ENCODE results near the gene PLA2G2F.

The PLA2G2F gene

DNA sequence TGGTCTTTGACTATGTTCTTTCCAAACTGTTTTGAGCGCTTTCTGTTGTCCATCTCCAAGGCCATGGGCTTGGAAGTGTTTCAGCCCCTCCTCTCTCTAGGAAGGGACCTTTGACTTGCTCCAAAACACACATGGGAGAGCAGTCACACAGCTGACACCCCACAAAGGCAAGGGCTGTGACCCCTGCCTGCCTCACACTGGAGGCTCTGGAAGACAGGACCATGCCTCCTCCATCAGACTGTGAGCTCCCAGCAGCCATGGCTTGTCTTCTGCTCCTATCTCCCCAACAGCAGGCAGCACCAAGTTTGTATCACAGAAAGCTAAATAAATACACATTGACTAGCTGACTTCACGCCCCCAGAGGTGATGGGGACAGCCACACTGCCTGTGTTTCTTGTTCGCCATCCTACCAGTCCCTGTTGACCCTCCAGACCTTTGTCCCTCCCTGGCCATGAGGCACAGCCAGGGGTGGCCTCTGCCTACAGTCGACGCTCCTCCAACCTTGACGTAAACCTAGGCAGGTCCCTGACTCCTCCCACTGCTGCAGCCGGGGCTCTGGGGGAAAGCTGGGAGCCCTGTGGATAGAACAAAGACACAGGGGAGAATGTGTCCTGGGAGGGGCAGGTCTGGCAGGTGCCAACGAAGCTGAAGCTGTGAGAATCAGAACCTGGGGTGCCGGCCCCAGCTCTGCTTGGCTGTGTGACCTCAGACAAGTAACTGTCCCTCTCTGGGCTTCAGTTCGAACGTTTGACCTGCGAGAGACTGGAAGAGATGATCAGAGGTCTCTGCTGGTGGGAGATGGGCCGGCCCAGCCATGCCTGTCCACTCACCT, 4.8 kb downstream of the PLA2G2F start:
- no peak for DNase-seq

DNA sequence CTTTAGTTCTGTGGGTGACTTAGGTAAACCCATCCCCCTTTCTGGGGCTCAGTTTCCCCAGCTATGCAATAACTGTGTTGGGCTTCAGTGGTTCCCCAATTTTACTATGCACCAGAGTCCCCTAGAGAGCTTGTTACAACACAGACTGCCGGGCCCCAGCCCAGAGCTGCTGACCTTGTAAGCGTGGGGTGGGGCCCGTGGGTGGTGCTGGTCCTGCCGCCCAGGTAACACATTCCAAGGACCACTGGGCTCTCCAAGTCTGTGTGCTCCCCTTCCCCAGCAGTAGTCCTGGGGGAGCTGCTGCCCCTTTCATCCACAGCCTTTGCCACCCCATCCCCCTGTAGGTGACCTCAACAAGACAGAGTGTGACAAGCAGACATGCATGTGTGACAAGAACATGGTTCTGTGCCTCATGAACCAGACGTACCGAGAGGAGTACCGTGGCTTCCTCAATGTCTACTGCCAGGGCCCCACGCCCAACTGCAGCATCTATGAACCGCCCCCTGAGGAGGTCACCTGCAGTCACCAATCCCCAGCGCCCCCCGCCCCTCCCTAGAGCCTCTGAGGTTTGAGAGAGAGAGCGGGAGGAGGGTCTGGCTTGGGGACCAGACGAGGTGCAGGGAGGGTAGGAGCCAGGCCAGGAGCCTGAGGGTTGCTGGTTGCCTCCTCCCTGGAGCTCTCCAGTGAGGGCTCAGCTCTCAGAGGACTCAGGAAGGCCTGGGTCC, 8.9 kb downstream of the PLA2G2F start:
- DNase-seq: no peak

DNA sequence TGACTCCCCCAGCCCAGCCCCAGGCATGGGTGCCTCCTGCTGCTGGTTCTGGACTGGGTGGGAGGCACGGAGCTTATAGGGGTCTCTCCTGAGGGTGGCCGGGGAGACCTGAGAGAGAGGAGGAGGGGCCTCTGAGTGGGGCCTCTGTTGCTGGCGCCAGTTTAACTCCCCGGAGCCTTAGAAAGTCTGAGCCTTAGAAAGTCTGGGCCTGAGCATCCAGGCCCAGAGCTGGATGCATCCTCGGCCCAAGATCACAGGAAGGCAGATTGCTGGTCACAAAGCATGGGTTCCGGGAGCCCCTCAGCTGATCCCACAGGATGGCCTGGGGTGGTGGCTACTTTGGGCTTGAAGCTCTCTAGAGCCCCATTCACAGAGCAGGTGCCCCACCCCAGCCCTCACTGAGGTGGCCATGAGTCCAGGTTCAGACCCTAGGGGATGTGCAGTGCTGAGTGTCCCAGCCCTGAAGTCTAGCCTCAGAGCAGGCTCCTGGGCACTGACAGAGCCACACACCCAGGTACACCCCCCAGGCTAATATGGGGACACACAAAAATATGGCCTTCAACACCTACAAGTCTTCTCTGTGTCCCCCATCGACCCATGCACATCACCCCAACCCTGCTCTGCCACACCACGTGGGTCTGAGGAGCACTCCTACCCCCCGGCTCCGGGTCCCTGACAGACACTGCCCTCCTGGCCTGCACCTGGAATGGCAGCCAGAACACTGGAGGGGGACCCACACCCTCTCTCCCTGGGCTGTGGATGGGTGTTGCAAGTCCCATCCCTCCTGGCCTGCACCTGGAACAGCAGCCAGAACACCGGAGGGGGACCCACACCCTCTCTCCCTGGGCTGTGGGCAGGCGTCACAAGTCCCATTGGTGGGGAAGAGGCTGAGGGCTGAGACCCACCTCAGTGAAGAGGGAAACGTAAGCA, 9.7 kb downstream of the PLA2G2F start:
- DNase-seq: no peak

DNA sequence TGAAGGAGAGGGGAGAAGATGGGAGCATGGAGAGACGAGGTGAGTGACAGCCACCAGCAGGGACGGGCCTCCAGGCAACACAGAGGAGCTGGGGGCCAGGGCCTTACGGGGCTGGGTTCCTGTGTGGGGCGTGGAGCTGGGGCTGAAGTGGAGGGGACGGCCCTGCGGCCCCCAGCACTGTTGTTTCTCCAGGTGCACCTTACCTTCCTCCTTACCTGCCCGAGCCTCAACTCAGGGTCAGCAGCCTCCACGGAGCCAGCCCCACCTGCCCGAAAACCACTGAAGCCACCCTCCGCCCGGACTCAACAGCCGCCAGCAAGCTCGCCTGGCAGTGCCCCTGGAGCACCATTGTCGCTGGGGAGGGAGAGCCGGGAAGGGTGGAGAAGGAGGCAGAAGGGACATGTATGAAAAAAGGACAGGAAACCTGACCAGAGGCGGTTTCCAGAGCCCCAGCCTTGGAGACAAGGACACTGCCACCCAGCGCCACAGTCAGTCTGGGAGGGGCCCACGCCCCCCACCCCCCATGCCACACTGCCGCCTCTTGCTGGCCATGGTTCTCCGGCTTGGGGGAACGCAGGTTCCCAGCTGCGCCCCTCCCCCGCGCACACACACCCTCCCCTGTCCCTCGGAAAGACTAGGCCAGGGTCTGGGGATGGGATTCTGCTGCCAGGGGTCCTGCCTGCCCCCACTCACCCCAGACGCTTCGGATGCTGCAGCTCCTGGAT, 10.6 kb downstream of the PLA2G2F start:
- DNase-seq: no peak

DNA sequence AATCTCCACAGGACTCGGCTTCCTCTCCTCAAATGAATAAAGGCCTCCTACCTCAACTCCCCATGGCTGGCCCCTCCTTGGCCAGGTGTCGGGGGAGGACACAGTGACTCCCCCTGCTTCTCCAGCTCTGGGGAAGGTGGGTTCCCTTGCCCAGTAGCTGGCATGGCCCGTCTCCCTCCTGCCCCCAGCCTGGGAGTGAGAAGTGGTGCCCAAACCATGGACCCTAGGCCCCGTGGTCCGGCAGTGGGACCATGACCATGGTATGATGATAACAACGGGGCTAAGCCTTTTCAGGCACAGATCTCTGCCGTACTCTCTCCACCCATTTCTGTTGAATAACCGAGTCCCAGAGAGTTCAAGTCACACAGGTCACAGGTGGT, 11.2 kb downstream of the PLA2G2F start:
- DNase-seq: no peak

DNA sequence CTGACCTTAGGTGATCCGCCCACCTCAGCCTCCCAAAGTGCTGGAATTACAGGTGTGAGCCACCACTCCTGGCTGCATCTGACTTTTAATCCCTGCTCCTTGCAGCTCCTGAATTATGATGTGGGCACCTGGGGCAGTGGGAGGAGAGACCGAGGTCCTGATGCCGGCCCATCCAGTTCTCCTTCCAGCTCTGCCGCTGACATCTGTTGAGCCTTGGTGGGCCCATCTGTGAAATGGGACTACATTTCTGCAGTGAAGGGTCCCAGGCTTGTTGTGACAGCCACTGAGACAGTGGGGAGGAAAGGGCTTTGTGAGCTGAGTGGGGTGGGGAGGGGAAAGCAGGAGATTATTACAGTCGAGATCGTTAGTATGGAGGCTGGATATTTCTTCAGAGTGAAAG, 11.8 kb downstream of the PLA2G2F start:
- no peak for DNase-seq

DNA sequence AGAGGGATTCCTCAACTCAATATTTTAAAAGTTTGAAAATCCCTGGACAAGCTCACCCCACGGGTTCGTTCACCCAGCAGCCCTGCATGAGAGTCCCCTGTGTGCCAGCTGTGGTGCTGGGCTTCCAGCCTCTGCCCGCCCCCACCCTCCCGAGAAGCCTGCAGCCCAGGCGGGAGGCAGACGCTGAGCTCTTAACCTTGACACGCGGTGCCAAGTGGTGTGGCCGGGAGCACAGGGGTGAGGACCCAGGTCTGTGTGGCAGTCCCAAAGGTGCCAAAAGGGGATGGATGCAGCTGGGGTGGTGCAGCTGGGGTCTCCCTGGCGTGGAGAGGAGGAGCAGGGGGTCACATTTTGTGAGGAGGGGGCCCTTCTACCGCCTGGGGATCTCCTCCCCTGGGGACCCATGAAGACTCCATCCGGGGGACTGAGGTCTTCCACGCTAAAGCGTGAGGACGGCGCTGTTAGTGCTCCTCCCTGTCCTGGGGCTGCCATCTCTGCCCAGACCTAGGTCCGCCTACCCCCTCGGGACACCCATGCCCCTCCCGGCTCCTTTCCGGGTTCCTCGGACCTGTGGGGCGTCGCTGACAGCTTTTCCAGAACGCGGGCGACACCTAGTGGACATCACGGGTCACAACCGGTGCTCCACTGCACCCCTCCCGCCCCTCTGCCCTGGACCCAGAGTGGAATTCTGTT, 12.9 kb downstream of the PLA2G2F start:
- DNase-seq: peak; percentile 79

DNA sequence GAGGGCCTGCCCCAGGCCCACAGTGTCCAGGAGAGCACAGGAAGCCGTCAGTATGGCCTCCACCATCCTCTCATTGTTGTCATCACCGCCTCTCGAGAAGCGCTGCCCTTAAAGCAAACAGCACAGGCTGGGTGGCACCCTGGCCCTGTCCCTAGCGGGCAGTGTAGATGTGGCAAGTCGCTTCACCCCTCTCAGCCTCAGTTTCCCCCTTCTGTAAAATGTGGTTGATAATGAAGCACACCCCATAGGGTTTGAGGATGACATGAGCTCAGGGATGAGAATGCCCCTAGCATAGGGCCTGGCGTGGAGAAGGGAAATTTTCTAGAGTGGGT, 13.4 kb downstream of the PLA2G2F start:
- no peak for DNase-seq

DNA sequence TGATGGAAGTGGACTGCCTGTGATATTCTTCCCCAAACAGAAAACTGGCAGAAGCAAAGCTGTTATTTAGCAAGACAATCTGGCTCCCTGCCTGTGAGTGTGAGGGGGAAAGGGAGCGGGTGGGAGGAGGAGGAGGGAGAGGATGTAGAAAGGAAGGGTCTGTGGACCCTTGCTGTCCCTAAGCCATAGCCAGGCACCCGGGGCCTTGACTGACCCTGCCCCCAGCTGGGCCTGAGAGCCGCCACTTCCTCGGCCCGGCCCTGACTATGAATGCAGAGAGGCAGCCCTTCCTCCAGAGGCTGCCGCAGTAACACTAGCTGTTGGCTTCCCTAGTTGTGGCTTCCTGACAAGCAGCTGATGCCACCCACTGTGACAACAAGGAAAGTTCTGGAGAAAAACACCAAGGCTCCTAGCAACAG, 13.9 kb downstream of the PLA2G2F start:
- DNase-seq: no peak

DNA sequence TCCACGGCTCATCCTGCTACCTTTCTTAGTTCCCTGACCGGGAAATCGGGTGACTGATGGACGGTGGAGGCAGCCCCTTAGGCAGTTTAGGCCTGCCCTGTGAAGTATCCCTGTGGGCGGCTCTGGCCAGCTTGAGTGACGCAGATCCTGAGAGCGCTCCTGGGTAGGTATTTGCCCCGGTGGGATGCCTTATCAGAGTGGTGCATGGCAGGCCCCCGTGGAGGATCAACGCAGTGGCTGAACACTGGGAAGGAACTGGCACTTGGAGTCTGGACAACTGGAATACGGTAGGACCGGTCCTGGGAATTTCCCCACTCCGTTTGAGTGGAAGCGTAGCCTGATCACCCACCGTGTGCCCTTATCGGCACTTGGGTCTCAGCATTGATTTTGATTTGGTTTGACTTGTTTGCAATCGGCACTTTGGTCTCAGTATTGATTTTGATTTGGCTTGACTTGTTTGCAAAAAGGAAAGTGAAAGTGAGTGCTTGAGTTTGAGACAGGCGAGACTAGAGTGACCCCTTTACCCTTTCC, 15.2 kb downstream of the PLA2G2F start:
- no peak for DNase-seq

DNA sequence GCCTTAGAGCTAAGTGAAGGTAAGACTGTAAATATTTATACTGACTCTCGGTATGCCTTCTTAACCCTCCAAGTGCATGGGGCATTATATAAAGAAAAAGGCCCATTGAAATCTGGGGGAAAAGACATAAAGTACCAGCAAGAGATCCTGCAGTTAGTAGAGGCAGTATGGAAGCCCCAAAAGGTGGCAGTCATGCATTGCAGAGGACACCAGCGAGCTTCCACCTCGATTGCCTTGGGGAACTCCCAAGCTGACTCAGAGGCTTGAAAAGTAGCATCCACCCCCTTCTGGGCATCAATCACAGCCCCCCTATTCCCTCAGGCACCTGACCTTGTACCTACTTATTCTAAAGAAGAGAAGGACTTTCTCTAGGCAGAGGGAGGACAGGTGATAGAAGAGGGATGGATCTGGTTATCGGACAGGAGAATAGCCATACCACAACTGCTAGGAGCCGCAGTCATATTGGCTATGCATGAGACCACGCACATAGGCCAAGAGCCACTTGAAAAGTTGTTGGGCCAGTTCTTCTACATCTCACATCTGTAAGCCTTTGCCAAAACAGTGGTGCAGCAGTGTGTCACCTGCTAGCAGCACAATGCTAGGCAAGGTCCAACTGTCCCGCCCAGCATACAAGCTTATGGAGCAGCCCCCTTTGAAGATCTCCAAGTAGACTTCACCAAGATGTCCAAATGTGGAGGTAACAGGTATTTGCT, 19.4 kb downstream of the PLA2G2F start:
- no peak for DNase-seq

DNA sequence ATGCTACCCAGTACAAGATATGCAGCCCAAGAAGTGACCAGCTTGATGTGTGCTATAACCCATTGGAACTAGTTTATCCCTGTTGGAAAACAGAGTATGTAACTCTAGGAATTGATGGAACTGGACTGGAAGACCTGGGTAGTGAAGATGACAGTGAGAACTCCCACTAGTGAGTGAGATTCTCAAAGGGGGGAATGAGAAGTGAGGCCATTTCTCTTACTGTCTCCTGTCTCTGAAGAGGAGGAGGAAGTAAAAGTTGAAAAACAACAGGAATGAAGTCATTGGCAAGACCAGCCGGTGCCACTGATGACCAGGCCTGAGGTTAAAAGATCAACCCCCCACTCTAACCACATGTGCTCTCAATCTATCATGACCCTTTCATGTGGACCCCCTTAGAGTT, 20.9 kb downstream of the PLA2G2F start:
- no peak for DNase-seq

DNA sequence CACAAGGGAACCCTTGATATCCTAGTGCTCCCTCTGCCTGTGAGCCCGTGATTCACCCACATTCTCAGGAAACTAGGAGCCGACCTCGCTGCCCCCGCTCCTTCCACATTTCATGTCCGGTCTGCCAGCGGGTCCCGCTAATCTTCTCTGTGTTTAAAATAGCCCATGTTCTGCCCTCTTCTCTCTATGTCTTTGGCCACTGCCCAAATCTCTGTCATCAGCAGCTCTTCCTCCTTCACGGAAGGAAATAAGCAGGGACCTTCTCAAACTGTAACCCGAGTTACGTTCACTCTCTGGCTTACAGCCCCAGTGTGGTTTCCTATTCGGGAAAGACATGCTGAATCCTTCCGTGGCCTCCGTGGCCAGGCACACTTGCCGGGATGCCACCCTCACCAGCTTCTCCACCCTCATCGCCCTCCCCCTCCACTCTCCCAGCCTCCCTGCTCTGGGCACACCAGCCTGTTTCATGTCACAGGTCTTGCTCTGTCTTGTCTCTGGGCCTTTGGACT, 25.6 kb downstream of the PLA2G2F start:
- no peak for DNase-seq

DNA sequence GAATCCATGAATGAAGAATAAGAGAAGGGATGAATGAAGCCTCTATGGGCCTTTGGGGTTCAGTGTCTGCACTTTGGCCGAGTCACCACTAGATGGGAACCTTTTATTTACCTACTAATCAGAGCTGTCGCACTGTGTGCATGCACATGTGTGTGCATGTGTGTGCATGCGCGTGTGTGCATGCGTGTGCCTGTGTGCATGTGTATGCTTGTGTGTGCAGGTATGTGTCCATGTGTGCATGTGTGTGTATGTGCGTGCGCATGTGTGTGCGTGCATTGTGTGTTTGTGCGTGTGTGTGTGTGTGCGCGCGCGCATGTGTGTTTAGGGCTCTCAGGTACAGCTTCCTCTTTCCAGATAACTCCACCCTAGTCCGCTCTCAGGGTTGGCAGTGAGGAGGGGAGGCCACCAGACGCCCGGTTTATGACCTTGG, 26.4 kb downstream of the PLA2G2F start:
- no peak for DNase-seq

DNA sequence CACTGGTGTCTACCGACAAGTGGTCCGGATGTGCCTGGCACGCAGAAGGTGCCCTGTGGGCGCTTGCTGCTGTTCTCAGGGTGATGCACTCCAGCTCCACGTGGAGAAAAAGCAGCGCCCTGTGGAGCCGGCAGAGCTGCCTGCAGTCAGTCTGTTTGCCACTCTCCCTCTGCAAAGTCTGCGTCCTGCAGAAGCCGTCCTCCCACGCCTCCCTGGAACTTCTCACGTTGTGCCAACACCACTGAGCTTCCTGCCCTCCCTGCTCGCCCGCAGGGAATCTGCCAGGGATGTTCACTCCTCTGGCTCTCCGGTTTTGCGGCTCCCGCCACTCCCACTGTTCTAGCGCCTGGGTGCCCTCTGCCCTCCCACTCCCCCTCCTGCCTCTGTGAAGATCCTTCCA, 26.9 kb downstream of the PLA2G2F start:
- DNase-seq: no peak

DNA sequence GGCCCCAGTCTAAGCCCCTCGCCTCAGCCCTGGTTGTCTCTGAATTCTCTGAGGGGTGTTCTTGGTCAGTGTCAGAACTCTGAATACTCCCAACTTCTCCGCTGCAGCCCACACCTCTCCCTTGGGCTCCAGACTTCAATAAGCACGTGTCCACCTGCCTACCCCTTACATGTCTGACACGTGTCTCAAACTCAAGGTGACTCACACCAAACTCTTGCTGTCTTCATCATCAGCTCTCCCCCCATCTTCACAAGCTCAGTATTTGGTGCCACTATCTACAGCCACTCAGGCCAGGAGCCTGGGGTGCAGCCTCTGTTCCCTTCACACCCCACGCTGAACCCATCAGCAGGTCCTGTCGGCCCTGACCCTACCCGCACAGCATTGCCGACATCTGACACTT, 28.0 kb downstream of the PLA2G2F start:
- DNase-seq: no peak

DNA sequence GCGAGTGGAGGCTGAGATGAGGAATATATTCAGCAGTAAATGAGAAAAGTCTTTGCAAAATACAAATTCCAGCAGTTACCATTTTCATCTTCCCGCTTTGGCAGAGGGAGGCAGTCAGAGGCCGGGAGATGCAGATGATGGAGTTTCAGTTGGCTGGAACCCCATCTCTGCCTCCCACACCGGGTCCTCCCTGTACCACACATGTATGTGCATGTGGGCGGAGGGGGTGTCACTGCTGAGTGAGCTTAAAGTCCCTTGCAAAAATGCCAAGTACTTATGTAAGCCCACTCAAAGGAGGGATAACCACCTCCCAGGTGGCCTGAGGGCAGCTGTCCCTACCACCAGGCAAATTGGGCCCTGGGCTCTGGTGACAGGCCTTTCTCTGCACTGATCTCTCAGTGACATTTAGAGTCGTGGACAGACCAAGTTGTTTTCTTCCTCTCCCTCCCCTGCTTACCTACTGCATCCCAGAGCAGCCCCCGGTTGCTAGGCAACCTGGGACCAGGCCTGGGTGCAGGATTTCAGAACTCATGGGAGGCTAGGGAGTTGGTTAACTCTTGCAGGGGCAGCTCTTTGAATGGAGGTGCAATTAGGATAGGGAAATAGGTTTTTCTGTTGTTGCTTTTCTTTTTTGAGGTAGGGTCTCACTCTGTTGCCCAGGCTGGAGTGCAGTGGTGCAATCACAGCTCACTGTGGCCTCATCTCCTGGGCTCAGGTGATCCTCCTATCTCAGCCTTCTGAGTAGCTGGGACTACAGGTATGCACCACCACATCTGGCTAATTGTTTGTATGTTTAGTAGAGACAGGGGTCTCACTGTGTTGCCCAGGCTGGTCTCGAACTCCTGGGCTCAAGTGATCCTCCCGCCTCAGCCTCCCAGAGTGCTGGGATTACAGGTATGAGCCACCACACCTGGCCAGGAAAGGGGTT, 29.7 kb downstream of the PLA2G2F start:
- no peak for DNase-seq

DNA sequence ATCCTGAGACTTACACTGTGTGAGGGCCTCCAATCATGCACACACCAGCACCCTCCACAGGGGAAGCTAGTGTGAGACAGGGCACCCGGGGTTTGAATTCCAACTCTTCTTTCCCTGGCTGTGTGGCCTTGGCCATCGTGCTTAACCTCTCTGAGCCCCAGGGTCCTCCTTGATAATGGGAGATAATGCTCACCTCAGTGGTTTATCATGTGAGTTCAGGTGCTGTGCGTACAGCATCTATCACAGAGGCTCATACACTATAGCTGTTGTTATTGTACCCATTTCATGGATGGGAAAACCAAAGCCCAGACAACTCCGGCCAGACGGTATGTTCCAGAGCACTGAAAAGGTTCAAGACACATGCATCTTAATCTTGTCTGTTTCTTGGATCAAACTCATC, 30.8 kb downstream of the PLA2G2F start:
- DNase-seq: no peak

DNA sequence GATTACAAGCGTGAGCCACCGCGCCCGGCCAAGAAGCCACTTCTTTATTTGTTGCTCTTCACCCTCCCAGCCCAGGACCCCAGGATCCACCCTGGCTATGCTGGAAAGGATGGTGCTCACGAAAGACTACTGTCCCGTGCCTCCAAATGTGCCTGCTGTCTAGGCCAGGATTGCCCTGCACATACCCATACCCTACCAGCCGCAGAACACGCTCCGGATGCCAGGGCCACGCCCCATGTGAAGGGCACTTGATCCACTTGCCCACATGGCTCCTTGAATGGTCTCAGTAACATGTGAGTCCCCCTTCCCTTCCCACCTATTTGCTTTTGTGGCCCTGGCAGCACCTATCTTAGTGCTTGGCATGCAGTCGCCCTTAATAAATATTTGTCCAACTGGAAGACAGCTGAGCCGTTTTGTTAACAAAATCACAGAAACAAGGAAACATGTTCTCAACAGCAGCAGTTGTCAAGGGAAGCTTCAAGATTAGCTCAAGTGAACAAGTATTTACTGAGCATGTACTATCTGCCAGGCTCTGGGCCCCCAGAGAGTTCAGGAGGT, 33.0 kb downstream of the PLA2G2F start:
- no peak for DNase-seq
